ENCODE results near the gene KCNJ18.
"Not testable (repeated sequence)": the region's sequence is repeated elsewhere in the genome, so short reads cannot be mapped to it uniquely, and the experiment has no call there.

The KCNJ18 gene

DNA sequence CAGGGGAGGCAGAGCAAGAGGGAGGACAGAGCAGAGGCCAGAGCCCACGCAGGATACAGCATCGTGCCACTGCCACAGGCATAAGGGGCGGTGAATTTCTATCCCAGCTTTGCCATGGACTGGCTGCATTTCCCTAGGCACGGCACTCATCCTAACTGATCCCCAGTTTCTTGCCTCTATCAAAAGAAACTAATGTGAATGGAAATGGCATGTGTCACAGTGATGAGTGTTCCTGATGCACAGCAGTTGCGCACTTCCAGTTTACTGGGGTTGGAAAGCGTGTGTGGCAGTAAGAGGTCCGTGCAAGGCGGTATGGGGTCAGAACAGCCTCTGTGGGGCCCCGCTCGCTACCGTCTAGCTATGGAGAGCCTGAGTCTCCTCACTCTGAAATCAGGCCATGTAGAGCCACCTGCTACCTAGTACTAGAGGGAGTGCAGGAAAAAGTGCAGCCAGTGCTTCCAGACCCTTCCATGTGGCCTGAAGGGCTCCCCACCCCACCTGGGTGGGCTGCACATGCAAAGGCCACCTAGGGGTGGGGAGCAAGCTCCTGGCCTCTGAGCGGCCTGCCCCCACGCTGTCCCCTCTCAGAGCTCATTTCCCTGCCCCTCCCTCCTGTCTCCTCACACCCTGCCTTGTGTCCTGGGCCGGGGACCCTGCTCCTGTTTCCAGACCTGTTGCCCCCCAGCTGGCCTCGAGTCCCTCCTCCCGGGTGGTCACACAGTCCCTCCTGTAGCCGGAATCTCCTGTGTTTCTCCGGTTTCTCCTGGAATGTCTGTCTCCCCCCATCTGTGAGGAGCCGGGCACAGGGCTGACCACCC lies 5.0 kb upstream of the KCNJ18 start:
- Histone ChIP-seq H3K27ac (ENCODE audit: low read length) (no peak overlapping the region), H3K4me2 (ENCODE audit: insufficient read depth, low read length) (no peak overlapping the region), H2AFZ (ENCODE audit: low read depth, low read length) (no peak overlapping the region), H3K4me3 (ENCODE audit: low read depth in 1 of 2, low read length in 2 of 2) (no peak overlapping the region), H3K79me2 (ENCODE audit: insufficient read depth, low read length) (no peaks in the 10 kb centered on the region), H3K4me1 (ENCODE audit: insufficient read depth, low read length) (no peaks in the 10 kb centered on the region), H3K9me3 (ENCODE audit: insufficient read depth, low read length, severe bottlenecking) (peaks cover 2% of the 10 kb centered on the region), H3K9ac (ENCODE audit: low read depth, low read length) (no peak overlapping the region), H3K36me3 (ENCODE audit: insufficient read depth, low read length) (no peaks in the 10 kb centered on the region), H3K27me3 (ENCODE audit: insufficient read depth, low read length, poor library complexity) (no peaks in the 10 kb centered on the region), H4K20me1 (ENCODE audit: insufficient read depth, low read length) (no peaks in the 10 kb centered on the region)
- no peak for TF ChIP-seq EZH2 (IDR thresholded peaks at IDR 0.05; ENCODE audit: borderline replicate concordance, low read depth, low read length, severe bottlenecking)
- TF ChIP-seq, protein P1, sequence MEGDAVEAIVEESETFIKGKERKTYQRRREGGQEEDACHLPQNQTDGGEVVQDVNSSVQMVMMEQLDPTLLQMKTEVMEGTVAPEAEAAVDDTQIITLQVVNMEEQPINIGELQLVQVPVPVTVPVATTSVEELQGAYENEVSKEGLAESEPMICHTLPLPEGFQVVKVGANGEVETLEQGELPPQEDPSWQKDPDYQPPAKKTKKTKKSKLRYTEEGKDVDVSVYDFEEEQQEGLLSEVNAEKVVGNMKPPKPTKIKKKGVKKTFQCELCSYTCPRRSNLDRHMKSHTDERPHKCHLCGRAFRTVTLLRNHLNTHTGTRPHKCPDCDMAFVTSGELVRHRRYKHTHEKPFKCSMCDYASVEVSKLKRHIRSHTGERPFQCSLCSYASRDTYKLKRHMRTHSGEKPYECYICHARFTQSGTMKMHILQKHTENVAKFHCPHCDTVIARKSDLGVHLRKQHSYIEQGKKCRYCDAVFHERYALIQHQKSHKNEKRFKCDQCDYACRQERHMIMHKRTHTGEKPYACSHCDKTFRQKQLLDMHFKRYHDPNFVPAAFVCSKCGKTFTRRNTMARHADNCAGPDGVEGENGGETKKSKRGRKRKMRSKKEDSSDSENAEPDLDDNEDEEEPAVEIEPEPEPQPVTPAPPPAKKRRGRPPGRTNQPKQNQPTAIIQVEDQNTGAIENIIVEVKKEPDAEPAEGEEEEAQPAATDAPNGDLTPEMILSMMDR (IDR thresholded peaks at IDR 0.05; ENCODE audit: borderline replicate concordance, extremely low read depth, low read length, poor library complexity, severe bottlenecking), result no peak
- ATAC-seq (ENCODE audit: insufficient read depth, low read depth), result no peak
- DNase-seq, result no peak

DNA sequence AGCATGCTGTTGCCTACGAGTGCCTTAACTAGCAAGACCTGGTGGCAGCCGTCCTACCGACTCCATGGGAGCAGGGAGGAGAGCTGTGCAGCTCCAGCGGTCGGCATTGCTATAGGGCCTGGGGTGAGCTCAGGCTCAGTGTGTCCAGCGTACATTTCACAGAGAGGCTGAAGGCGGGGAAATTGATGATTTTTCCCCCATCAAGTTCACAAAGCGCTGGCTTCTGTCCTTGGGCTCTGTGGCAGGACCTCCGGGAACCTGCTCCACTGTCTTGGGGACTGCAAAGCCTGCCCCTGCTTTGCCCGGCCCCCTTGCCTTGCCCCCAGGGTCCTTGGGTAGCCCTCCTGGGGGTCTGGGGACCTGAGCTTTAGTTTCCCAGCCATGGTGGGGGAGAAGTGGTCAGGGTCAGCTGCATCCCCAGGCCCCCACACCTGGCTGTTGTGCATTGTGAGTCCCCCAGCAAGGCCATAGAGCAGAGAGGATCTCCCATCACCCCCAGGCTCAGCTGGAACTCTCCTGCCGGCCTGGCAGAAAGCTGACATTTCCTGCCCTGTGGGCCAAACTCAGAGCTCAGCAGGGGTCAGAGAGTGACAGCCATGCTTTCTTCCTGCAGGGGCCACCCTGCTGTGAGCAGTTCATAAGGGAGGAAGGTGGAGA lies 3.9 kb upstream of the KCNJ18 start:
- Histone ChIP-seq H3K4me1 (ENCODE audit: insufficient read depth, low read length) (no peaks in the 10 kb centered on the region), H3K27ac (ENCODE audit: low read length) (no peak overlapping the region), H4K20me1 (ENCODE audit: insufficient read depth, low read length) (no peaks in the 10 kb centered on the region), H3K36me3 (ENCODE audit: insufficient read depth, low read length) (no peaks in the 10 kb centered on the region), H3K9me3 (ENCODE audit: insufficient read depth, low read length, severe bottlenecking) (peaks cover 2% of the 10 kb centered on the region), H3K4me2 (ENCODE audit: insufficient read depth, low read length) (no peak overlapping the region), H2AFZ (ENCODE audit: low read depth, low read length) (no peak overlapping the region), H3K79me2 (ENCODE audit: insufficient read depth, low read length) (no peaks in the 10 kb centered on the region), H3K27me3 (ENCODE audit: insufficient read depth, low read length, poor library complexity) (no peaks in the 10 kb centered on the region), H3K9ac (ENCODE audit: low read depth, low read length) (no peak overlapping the region), H3K4me3 (ENCODE audit: low read depth in 1 of 2, low read length in 2 of 2) (no peak overlapping the region)
- TF ChIP-seq, protein P1 (IDR thresholded peaks at IDR 0.05; ENCODE audit: borderline replicate concordance, extremely low read depth, low read length, poor library complexity, severe bottlenecking), result no peak
- no peak for TF ChIP-seq EZH2 (IDR thresholded peaks at IDR 0.05; ENCODE audit: borderline replicate concordance, low read depth, low read length, severe bottlenecking)
- DNase-seq (no peak), ATAC-seq (ENCODE audit: insufficient read depth, low read depth) (no peak)

- H3K9me3 ChIP-seq (ENCODE audit: insufficient read depth, low read length, severe bottlenecking), result peaks cover 2% of the 10 kb centered on the region
- H3K9ac ChIP-seq (ENCODE audit: low read depth, low read length), result no peak overlapping the region
- DNase-seq (no peak), ATAC-seq (ENCODE audit: insufficient read depth, low read depth) (no peak)
- H3K27me3 ChIP-seq (ENCODE audit: insufficient read depth, low read length, poor library complexity), result no peaks in the 10 kb centered on the region
- no peak overlapping the region for H3K4me3 ChIP-seq (ENCODE audit: low read depth in 1 of 2, low read length in 2 of 2)
- no peak overlapping the region for H3K27ac ChIP-seq (ENCODE audit: low read length)
- H4K20me1 ChIP-seq (ENCODE audit: insufficient read depth, low read length), result no peaks in the 10 kb centered on the region
- no peak overlapping the region for H2AFZ ChIP-seq (ENCODE audit: low read depth, low read length)
- H3K4me1 ChIP-seq (ENCODE audit: insufficient read depth, low read length), result no peaks in the 10 kb centered on the region
- H3K79me2 ChIP-seq (ENCODE audit: insufficient read depth, low read length), result no peaks in the 10 kb centered on the region
- no peaks in the 10 kb centered on the region for H3K36me3 ChIP-seq (ENCODE audit: insufficient read depth, low read length)
- H3K4me2 ChIP-seq (ENCODE audit: insufficient read depth, low read length), result no peak overlapping the region
- no peak for TF ChIP-seq EZH2 (IDR thresholded peaks at IDR 0.05; ENCODE audit: borderline replicate concordance, low read depth, low read length, severe bottlenecking)
- TF ChIP-seq, protein P1 (IDR thresholded peaks at IDR 0.05; ENCODE audit: borderline replicate concordance, extremely low read depth, low read length, poor library complexity, severe bottlenecking), result no peak
These were observed 2.7 kb upstream of the KCNJ18 start for GRCh38 chr17:21689604-21690003.

DNA sequence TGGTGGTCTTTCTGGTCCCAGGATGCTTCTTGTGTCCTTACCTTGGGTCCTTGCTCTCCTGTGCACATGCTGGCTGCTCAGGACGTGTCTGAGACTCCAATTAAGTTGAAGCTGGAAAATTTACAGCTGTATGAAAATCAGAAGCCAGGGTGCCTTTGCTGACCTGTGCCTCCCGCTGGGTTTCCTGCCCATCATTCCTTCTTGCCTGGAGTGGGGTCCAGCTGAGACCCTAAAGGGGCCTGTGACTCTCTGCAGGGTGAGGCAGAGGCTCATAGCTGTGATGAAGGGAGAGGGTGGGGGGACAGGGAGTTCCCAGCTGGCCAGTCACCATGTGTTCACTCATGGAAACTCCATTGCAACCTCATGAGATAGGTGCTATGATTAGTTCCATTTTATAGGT lies 1.5 kb upstream of the KCNJ18 start:
- not testable (repeated sequence) for DNase-seq; H4K20me1 ChIP-seq (ENCODE audit: insufficient read depth, low read length); H3K27ac ChIP-seq (ENCODE audit: low read length); H3K27me3 ChIP-seq (ENCODE audit: insufficient read depth, low read length, poor library complexity); H3K36me3 ChIP-seq (ENCODE audit: insufficient read depth, low read length); H3K9me3 ChIP-seq (ENCODE audit: insufficient read depth, low read length, severe bottlenecking); ATAC-seq (ENCODE audit: insufficient read depth, low read depth); H3K4me1 ChIP-seq (ENCODE audit: insufficient read depth, low read length); H3K4me3 ChIP-seq (ENCODE audit: low read depth in 1 of 2, low read length in 2 of 2); H2AFZ ChIP-seq (ENCODE audit: low read depth, low read length); H3K4me2 ChIP-seq (ENCODE audit: insufficient read depth, low read length); H3K79me2 ChIP-seq (ENCODE audit: insufficient read depth, low read length); H3K9ac ChIP-seq (ENCODE audit: low read depth, low read length)

- H3K9me3 ChIP-seq (ENCODE audit: insufficient read depth, low read length, severe bottlenecking); DNase-seq; H3K9ac ChIP-seq (ENCODE audit: low read depth, low read length); H3K4me1 ChIP-seq (ENCODE audit: insufficient read depth, low read length); H2AFZ ChIP-seq (ENCODE audit: low read depth, low read length); H3K4me2 ChIP-seq (ENCODE audit: insufficient read depth, low read length); ATAC-seq (ENCODE audit: insufficient read depth, low read depth); H3K79me2 ChIP-seq (ENCODE audit: insufficient read depth, low read length); H3K27me3 ChIP-seq (ENCODE audit: insufficient read depth, low read length, poor library complexity); H3K36me3 ChIP-seq (ENCODE audit: insufficient read depth, low read length); H4K20me1 ChIP-seq (ENCODE audit: insufficient read depth, low read length); H3K27ac ChIP-seq (ENCODE audit: low read length); H3K4me3 ChIP-seq (ENCODE audit: low read depth in 1 of 2, low read length in 2 of 2): not testable (repeated sequence)
These were observed 842 bp upstream of the KCNJ18 start for GRCh38 chr17:21691481-21691880.
